Urothelium cell line (cell line): ENCODE data around the gene MYH7.
"Not testable (repeated sequence)": the region's sequence is repeated elsewhere in the genome, so short reads cannot be mapped to it uniquely, and the experiment has no call there.

Experiments used
- DNase-seq: peaks from one replicate; pipeline ENCODE4 v3.0.0; 2011; ENCODE audit warnings: low spot score, mixed read lengths
- FAIRE-seq: peaks from 2 replicates; lab custom pipeline; 2011; peaks lifted over from hg19 to GRCh38; lab: Jason Lieb, UNC

MYH7 gene

GRCh38 chr14:23408307-23408630 is 27.2 kb downstream of the MYH7 start:
- DNase-seq (no peak), FAIRE-seq (no peak)

GRCh38 chr14:23407516-23408306 is 27.7 kb downstream of the MYH7 start, which contains the start of gene MYH6:
TSS of gene MYH6 (minus strand) at chr14:23408273. CDS start at chr14:23407223, 1,050 bp downstream.
- no peak for FAIRE-seq

DNA sequence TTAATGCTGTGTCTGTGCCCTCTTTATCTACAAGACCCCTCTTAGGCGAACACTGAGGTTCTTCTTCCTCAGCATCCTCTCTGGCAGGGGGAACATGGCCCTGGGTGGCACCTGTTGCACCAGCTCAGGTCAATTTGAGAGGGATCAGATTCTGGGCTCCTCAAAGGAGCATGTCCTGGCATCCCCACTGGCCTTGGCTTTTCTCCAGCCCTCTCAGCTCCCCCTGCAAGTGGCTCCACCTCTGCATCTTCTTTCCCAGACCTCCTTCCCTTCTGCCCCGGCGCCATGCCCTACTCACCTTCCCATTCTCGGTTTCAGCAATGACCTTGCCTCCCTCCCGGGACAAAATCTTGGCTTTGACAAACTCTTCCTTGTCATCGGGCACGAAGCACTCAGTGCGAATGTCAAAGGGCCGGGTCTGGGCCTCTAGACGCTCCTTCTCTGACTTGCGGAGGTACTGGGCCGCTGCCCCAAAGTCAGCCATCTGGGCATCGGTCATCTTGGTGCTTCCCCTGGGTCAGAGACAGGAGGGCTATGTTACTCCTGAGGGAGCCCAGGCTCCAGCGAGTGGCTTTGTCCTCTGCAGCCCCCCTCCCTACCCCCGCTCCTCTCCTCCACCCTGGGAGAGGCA is 28.6 kb downstream of the MYH7 start:
- no peak for FAIRE-seq
- DNase-seq, result no peak

More at GRCh38 chr14:23407516-23408306, 27.7 kb downstream of the MYH7 start, which contains the start of gene MYH6:
- DNase-seq, result no peak

- no peak for DNase-seq
- FAIRE-seq, result no peak
Observed at GRCh38 chr14:23406244-23406643, 29.2 kb downstream of the MYH7 start.

DNA sequence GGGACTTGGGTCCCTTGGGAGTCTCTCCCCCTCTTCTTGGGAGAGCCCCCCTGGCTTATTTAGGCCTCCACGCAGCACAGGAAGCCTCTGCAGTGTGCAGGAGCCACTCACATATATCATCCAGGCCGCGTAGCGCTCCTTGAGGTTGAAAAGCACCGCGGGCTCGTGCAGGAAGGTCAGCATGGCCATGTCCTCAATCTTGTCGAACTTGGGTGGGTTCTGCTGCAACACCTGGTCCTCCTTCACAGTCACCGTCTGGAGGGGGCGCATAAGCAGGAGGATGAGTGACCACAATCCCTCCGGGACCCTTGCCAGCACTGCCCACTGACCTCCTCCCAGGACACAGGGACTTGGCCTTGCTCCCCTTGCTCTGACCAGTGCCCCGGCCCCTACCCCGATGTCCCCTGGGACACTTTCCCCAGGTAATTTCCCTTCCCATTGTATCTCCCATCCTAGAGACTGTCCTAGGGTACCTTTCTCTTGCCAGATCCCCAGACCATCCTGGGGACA is 29.9 kb downstream of the MYH7 start:
- FAIRE-seq, result no peak
- no peak for DNase-seq

GRCh38 chr14:23405096-23405495 is 30.4 kb downstream of the MYH7 start:
- FAIRE-seq (no peak), DNase-seq (no peak)

GRCh38 chr14:23404331-23404900 is 31.0 kb downstream of the MYH7 start:
- DNase-seq, result no peak
- no peak for FAIRE-seq

DNA sequence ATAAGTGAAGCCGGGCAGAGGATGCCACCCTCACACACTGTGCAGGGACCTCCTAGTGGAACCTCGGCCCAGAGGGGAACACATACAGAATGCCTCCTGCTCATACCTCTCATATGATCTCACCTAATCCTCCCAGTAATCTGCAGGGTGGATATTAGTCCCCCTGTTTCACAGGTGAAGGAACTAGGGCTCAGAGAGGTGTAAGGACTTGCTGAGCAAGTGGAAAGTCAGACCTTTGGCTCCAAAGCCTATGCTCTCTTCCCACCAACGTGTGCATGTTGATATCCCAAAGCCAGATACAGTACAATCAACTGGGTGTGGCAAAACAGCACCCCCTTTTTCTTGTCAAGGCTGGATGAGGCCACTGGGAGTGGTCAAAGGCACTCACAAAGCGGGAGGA is 31.6 kb downstream of the MYH7 start:
- DNase-seq (no peak), FAIRE-seq (no peak)

- DNase-seq, result no peak
Observed at GRCh38 chr14:23403139-23403438, 32.4 kb downstream of the MYH7 start.

DNA sequence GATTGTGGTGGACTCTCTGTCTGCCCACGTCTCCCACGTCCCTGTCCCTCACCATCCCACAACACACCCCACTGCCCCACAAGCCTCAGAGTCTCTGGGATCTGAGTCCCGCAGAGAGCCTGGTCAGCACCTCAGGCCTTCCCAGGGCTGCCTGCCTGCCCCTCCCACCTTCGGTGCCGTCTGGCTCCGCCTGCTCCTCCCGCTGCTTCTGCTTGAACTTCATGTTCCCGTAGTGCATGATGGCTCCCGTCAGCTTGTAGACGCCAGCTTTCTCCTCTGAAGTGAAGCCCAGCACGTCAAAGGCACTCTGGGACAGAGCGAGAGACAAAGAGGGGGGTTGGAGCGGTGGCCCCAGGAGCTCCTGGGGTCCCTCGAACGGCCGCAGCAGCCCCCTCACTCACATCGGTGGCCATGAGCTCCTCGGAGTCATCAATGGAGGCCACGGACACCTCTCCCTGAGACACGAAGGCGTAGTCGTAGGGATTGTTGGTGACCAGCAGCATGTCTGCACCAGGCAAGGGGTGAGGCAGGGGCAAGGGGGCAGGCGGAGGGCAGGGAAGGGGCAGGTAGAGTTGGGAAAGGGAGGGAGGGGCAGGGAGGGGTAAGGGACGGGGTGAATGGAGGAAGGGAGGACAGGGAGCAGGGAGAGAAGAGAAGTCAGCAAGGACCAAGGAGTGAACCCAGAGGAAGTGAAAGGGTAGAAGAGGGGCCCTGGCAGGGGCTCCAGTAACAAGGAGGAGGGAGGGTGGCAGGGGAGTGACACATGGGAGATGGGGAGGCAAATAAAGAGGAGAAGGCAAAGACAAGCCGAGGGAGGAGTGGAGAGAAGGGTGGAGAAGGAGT is 32.9 kb downstream of the MYH7 start:
- DNase-seq (no peak), FAIRE-seq (no peak)

More at GRCh38 chr14:23403139-23403438, 32.4 kb downstream of the MYH7 start:
- no peak for FAIRE-seq

GRCh38 chr14:23401291-23401690 is 34.2 kb downstream of the MYH7 start:
- FAIRE-seq, result no peak
- no peak for DNase-seq

DNA sequence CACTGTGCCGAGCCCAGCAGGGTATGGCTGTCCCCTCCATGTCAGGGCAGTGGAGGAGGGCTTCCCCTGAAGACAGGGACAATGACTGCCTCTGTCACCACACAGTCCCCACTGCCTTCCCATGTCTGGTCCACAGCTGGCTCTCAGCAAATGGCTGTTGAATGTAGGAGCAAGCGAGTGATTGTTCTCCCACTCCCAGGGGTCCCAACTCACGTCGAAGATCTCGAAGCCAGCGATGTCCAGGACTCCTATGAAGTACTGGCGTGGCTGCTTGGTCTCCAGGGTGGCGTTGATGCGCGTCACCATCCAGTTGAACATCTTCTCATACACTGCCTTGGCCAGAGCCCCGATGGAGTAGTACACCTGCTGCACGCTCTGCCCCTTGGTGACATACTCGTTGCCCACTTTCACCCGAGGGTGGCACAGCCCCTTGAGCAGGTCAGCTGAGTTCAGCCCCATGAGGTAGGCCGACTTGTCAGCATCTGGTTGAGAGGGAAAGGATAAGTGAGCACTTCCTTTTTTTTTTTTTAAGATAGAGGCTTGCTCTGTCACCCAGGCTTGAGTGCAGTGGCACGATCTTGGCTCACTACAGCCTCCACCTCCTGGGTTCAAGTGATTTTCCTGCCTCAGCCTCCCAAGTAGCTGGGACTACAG is 34.8 kb downstream of the MYH7 start:
- not testable (repeated sequence) for DNase-seq, FAIRE-seq

DNA sequence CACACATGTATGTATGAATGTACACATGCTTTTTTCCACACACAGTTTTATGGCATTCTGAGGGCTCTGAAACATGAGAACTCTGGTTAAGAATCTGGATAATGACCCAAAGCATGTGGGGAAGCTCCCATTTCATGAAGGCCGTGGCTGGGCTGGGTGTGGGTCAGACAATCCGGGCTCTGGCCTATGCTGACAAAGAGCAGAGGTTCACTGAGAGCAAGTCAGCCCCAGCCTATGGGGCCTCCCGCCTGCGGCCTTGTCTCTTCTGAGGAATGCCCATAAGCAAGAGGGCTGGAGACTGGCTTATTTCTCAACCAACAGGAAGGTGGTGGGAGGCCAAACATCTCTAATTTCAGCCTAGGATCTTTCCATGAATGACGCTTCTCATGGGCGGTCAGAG is 35.9 kb downstream of the MYH7 start:
- DNase-seq, result no peak
- no peak for FAIRE-seq

GRCh38 chr14:23399136-23399535 is 36.3 kb downstream of the MYH7 start:
- FAIRE-seq (no peak), DNase-seq (no peak)

- FAIRE-seq, result no peak
- no peak for DNase-seq
Observed at GRCh38 chr14:23398348-23398747, 37.1 kb downstream of the MYH7 start.

DNA sequence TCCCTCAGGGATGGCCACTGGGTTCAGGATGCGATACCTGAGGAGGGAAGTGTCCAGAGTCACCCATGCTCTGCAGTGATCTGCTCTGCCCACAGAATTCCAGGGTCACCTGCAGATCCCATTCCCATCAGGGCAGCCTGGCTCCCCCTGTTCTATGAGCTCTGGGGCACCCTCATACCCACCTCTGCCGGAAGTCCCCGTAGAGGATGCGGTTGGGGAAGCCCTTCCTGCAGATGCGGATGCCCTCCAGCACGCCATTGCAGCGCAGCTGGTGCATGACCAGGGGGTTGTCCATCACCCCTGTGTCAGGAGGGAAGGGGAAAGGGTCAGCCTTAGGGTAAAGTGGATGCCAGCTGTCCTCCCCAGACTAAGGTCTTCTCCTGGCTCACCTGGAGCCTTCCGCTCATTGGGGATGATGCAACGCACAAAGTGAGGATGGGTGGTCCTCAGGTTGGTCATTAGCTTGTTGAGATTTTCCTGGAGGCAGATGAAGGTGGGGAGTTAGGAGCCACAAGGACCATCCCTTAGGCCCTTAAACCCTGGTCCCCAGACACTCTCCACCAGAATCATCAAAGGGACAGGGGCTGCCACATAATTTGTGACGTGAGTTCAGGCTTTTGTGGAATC is 38.6 kb downstream of the MYH7 start:
- FAIRE-seq, result no peak
- no peak for DNase-seq

GRCh38 chr14:23396126-23396525 is 39.3 kb downstream of the MYH7 start:
- DNase-seq, result no peak
- no peak for FAIRE-seq

DNA sequence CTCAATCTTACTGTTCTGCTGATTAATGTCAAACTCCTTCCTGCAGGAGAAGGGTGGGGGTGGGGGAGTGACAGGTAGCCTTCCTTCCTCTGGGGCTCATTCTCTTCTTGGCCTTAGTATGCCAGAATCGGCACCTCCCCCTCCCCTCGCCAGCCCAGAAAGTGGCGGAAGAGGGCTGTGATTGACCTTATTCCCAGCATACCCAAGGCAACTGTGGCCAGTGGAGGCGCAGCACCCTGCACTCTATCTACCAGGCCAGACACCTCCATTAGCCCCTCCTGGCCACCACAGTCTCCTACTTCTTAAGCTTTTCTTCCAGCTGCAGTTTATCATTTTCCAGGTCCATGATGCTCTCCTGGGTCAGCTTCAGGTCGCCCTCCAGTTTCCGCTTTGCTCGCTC is 42.8 kb downstream of the MYH7 start:
- no peak for DNase-seq
- no peak for FAIRE-seq

- FAIRE-seq, DNase-seq: not testable (repeated sequence)
Observed at GRCh38 chr14:23389871-23390270, 45.6 kb downstream of the MYH7 start.

GRCh38 chr14:23389396-23389795 is 46.1 kb downstream of the MYH7 start:
- no peak for DNase-seq
- no peak for FAIRE-seq
